Stimulated activated CD4-positive, alpha-beta T cell treated with anti-CD3 and anti-CD28 coated beads, Interleukin-15, amount 100 ng/mL, for 1 hour (primary cell): Measurements from ENCODE around the gene LARP1B.
"Not testable (repeated sequence)": the region's sequence is repeated elsewhere in the genome, so short reads cannot be mapped to it uniquely, and the experiment has no call there.

ENCODE experiments used
- DNase-seq, 2 donors: peaks; one replicate each; pipeline ENCODE4 v3.0.0-alpha.2; 2020; ENCODE audit warnings: low read depth in 1 of 2, low spot score in 1 of 2

Gene LARP1B

GRCh38 chr4:128221586-128221985, 160.5 kb downstream of the LARP1B start:
- no peak for DNase-seq

GRCh38 chr4:128225148-128225547, 164.0 kb downstream of the LARP1B start:
- DNase-seq, result no peak

DNA sequence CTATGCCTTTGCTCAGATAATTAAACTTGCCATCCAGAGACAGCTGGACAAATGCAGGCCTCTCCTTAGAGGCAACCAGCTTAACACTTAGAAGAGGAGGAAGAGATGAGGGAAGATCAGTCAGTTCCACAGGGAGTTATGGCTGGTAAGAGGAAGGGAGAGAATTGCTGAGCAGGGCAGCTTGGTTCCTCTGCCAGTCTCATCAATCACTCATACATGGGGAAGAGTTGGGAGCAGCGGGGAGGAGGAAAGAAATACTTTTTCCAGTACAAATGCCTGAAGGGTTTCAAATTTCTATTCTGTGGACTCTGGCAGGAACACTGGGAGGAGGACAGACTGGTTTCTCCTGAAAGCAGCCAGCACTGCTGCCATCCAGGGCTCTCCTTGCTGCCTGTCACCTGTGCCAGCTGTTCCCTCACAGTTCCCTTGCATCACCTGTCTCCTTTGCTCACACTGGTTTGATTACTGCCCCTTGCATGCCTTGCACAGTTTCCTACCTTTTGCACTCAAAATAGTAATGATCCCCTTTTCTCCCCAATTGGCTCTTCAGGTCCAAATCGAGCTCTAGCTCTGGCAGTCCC, 167.0 kb downstream of the LARP1B start:
- no peak for DNase-seq

DNA sequence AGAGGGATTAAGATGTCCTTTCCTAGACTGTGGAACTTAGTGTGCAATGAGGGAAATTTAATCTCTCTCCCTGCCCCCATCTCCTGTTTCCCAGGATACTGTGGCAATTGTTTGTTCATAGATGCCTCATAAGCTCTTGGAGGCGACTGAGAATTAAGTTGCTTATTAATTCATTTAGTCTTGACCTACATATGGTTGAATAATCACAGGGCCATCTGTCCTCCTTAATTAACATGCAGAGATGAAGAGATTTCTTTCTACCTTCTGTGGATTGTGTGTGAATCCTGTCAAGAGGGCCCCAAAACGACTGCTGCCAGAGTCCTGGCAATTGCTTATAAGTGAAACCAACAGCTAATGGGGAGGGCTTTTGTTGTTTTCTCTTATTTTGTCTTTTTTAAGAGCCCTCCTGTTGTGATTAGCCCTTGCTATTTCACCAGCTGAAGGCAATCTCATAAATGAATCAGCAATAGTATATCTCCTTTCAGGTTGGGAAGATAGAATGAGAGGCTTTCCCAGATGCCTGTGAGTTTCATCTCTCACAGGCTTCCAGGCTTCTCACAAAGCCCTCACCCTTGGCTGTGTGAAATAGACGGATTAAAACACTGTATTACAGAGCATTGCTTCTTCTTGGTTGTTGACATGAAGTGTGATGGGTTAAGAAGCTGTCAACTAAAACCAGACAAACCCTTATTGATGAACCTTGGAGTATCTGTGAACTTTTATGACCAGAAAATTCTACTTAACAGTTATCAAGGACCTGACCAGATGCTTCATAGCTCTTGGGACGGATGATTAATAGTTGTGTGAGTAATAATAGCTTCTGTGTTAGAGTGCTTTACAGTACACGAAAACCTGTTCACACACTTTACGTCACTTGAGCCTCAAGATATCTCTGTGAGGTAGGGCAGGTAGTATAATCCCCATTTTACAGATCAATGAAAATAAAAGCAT, 168.0 kb downstream of the LARP1B start:
- DNase-seq, result no peak

- DNase-seq, result no peak
Measured at GRCh38 chr4:128232719-128233118, 171.6 kb downstream of the LARP1B start.

DNA sequence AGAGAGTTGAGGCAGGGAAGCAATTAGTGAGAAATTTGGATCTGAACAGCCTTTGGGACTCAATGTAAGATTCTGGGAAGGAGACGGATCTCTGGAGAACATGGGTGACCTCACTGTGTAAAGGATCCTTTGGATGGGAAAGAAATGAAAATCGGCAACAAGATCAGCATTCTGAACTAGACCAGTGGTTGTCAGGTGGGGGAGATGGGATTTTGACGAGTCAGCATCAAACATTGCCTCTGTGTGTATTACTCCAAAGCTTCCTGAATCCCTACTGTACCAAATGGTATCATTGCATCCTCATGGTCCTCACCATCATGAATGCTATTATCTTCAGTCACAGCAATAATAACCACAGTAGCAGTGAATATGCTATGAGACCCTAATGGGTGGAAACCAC, 173.7 kb downstream of the LARP1B start:
- DNase-seq, result no peak

GRCh38 chr4:128241019-128241418, 179.9 kb downstream of the LARP1B start:
- DNase-seq, result no peak

GRCh38 chr4:128241425-128241913, 180.4 kb downstream of the LARP1B start:
- no peak for DNase-seq

DNA sequence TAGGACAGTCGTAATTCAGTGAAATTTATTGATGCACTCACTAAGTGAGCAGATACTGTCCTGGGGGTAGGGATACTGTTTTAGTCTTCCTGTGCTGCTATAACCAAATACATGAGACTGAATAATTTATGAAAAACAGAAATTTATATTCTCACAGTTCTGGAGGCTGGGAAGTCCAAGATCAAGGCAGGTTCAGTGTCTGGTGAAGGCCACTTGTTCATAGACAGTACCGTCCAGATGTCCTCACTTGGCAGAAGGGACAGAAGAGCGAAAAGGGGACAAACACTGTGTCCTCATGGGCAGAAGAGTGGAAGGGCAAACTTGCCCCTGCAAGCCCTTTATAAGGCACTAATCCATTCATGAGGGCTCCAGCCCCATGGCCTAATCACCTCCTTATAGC, 180.9 kb downstream of the LARP1B start:
- DNase-seq, result no peak

DNA sequence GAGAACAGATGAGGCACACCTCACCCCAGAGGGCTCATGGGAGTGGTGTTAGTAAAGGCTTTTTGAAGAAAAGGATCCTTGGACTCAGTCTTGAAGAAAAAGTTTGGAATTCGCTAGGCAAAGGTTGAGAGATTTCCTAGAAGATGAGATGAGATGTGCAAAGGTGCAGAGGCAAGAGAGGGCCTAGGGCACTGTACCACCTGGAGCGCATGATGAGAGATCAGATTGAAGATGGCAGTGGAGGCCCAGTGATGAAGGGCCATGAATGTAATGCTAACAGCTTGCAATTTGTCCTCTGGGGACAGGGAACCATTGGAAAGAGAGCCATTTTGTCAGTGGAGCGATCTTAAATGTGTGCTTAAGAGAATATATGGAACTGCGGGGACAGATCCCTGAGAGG, 181.5 kb downstream of the LARP1B start:
- DNase-seq, result no peak

- DNase-seq, result no peak
Measured at GRCh38 chr4:128244379-128244778, 183.3 kb downstream of the LARP1B start.

- not testable (repeated sequence) for DNase-seq
Measured at GRCh38 chr4:128245391-128245790, 184.3 kb downstream of the LARP1B start.

GRCh38 chr4:128247906-128248305, 186.8 kb downstream of the LARP1B start:
- no peak for DNase-seq

GRCh38 chr4:128249787-128250668, 188.9 kb downstream of the LARP1B start:
- no peak for DNase-seq

DNA sequence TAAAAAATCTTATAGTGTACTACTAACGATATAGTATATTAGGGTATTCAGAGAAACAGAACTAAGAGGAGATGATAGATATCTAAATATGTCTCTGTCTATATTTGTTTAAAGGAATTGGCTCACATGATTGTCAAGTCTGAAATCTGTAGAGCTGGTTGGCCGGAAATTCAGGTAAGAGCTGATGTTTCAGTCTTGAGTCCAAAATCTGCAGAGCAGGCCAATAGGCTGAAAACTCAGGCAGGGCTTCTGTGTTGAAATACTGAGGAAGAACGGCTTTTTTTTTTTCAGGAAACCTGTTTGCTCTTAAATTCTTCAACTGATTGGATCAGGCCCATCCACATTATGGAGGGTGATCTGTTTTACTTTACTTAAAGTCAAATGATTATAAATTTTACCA, 194.8 kb downstream of the LARP1B start:
- DNase-seq, result no peak

DNA sequence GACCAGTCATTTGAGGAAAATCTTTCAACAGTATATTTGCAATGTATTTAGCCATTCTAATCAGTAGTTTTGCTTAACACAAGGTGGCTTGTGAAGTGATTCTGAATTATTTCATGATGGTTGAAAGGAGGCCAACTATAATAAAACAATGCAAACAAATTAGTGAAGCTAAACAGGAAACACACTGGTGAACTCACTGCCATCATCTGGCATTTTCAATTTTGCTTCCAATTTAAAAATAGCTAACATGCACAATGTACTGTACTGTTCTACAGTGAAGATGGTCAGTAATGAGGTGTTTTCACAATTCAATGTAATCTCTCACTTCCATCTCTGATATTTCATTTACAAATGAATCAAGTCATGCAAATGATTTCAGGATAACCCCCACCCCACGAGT, 195.4 kb downstream of the LARP1B start:
- no peak for DNase-seq

- not testable (repeated sequence) for DNase-seq
Measured at GRCh38 chr4:128258166-128258565, 197.1 kb downstream of the LARP1B start.

GRCh38 chr4:128259889-128260288, 198.8 kb downstream of the LARP1B start:
- DNase-seq, result not testable (repeated sequence)
